CD4-positive, alpha-beta T cell treated with Interleukin-15 for 1 hour (primary cell): Measurements from ENCODE around the gene VRK1.
"Not testable (repeated sequence)": the region's sequence is repeated elsewhere in the genome, so short reads cannot be mapped to it uniquely, and the experiment has no call there.

ENCODE experiments used
- DNase-seq: peaks from one replicate; pipeline ENCODE4 v3.0.0-alpha.2; 2020

Gene VRK1

DNA sequence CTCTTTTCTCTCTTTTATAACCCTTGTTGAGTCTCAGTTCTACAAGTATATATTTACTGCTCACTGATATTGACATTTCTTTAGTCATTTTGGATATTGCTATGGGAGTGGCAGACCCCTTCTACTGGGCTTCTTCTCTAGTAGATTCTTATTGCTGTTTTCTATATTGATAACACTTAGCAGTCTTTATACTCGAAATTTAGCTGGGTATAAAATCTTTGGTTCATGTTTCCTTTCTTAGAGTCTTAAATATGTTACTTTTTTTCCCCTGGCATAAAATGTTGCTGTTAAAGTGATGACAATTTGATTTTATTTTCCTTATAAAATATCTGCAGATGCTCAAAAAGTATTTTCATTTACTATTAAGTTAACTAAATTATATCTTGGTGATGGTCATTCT, 32.6 kb downstream of the VRK1 start:
- no peak for DNase-seq

GRCh38 chr14:96830946-96831345, 33.8 kb downstream of the VRK1 start:
- no peak for DNase-seq

DNA sequence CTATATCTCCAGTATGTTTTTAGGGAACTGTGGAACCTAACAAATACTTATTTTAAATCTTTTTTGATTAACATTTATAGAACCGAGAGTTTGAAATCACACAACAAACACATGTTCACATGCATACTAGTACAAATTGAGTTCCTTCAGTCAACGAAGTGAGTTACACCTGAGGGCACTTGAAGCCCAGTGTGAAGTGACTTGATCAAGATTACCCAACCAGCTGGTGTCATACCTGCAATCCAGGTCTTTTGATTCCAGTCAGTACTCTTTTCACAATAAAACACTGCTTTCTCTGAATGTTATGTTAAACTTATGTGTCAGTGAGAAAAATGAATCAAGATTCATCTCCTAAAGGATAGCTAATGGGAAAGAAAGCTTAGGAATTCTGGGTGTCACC, 35.2 kb downstream of the VRK1 start:
- DNase-seq = no peak

DNA sequence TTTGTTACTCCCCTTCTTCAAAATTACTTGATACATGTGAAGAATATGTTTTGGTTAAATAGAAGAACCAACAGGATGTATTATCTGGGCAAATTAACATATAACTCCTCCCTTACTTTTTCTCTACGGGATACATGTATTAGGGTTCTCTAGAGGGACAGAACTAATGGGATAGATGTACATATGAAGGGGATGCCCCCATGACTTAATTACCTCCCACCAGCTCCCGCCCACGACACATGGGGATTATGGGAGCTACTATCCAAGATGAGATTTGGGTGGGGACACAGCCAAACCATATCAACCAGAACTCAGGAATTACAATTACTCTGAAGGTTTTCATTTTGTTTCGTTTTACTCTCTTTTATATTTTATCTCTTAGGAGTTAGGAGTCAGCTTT, 41.3 kb downstream of the VRK1 start:
- no peak for DNase-seq

DNA sequence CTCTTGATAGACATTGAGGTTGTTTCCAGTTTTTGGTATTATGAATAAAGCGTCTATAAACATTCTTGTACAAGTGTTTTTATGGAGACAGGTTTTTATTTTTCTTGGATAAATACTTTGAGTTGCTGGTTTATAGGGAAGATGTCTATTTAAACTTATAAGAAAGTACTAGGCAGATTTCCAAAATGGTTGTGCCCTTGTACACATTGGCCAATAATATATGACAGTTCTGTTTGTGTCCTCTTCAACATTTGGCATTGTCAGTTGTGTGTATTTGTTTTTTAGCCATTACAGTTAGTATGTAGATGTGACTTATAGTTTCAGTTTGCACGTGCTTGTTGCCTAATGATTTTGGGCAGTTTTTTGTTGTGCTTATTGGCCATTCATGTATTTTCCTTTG, 42.1 kb downstream of the VRK1 start:
- DNase-seq = no peak

GRCh38 chr14:96843137-96843536, 46.0 kb downstream of the VRK1 start:
- DNase-seq = no peak

- no peak for DNase-seq
Observed at GRCh38 chr14:96844857-96845570, 47.8 kb downstream of the VRK1 start.

GRCh38 chr14:96847451-96847850, 50.3 kb downstream of the VRK1 start:
- no peak for DNase-seq

GRCh38 chr14:96848011-96848410, 50.8 kb downstream of the VRK1 start:
- no peak for DNase-seq

DNA sequence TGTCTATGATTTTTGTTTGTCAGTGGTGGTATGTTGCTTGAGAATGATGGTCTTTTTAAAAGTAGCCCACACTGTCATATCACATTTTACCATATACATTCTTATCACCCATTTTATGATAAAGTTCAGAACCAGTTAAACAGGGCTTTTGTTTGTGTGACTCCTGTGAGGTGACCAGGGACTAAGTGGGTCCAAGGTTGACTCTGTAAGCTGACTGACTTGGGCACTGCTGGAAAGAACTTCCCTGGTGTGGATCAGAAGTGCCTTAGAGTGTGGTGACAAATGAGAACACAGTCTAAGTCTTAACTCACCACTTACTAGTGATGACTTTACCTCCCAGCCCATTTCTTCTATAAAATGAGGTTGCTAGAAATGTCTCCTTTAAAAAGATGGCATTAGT, 52.6 kb downstream of the VRK1 start:
- no peak for DNase-seq

DNA sequence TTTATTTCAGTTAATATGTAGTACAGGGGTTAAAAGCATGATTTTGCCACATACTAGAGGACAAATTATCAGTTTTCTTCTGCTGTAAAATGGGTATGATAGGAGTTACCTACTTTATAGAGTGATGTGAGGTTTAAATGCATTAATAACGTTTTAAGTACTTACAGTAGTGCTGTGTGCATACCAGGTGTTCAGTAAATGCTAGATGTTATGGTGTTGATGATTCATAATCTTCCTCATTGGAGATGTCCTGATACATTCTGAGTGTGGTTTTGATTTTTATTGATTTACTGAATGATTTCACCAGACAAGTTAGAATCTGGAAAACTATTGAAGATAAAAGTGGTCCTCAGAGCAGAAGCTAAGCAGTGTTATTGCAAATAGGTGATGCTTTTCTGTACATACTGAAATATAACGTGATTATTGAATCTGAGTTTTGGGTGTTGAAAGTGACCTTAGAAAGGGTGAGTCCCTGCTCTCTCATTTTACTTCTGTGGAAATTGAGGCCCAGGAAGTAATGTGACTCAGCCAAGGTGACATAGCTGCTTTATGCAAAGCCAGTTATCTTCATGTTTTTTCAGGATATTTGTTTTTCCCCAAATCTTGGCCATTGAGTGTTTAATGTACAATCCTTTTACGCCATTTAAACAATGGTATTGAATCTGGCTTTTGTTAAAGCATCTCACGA, 54.7 kb downstream of the VRK1 start:
- no peak for DNase-seq

DNA sequence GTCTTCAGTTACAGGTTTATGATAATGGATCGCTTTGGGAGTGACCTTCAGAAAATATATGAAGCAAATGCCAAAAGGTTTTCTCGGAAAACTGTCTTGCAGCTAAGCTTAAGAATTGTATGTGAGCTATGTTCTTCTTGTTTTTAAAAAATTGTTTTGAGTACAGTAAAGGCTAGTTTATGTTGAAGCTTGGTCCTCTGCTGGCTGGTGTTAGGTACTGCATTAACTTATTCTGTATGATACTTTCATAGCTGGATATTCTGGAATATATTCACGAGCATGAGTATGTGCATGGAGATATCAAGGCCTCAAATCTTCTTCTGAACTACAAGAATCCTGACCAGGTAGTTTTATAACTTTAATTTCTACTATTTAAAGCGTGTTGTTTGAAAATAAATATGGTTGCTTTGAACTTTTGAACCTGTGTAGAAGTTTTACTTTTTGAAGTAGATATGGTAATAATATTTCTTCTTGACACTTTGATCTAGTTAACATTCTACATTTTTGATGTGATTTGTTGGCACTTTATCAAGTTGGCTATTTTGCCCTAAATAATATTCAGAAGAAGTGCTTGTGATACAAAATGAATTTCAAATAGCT, 55.7 kb downstream of the VRK1 start:
- DNase-seq = no peak

DNA sequence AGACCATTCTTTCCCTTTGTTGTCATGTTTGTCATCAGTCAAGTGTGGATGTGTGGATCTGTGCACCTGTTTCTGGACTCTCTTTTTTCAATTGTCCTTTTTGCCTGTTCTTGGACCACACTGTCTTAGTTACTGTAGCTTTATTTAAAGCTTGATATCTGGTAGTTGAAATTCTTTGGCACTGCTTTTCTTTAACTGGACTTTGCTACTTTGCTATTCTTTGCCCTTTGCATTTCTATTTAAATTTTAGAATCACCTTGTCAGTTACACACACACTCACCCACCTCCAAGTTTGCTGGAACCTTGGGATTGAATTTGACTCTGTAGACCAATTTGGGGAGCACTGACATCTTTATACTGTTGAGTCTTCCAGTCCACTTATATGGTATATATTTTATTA, 61.5 kb downstream of the VRK1 start:
- DNase-seq = no peak

DNA sequence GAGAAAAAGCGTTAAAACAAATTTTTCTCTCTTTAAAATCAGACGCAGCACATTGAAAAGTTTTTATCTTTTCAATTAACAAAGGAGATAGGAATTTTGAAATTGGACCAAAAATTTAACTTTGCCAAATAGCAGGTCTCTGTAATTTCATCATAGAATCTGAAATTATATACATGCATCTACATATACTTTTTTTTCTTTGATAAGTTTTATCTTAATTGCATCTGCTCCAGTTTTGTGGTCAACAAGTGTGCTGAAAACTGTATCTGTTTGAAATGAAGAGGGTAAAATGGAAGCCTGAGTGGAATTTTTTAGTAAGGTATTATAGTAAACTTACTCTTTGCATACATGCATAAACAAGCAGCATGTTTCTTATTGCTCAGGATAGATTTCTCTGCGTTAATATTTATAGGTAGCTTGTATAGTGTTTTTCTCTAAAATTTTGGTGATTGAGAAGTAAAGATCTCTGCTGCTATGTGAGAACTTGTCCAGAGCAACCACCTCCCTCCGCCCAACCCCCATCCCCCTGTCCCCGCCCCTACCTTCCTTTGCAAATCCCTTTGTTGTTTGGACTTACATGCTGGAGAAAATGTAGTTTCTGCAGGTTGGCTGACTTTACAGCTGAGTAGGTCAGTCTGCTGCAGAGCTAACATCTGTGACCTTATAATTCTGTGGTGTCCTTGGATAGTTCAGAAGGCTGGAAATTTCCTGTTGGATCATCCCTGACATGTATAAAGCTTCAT, 64.6 kb downstream of the VRK1 start:
- DNase-seq = no peak

DNA sequence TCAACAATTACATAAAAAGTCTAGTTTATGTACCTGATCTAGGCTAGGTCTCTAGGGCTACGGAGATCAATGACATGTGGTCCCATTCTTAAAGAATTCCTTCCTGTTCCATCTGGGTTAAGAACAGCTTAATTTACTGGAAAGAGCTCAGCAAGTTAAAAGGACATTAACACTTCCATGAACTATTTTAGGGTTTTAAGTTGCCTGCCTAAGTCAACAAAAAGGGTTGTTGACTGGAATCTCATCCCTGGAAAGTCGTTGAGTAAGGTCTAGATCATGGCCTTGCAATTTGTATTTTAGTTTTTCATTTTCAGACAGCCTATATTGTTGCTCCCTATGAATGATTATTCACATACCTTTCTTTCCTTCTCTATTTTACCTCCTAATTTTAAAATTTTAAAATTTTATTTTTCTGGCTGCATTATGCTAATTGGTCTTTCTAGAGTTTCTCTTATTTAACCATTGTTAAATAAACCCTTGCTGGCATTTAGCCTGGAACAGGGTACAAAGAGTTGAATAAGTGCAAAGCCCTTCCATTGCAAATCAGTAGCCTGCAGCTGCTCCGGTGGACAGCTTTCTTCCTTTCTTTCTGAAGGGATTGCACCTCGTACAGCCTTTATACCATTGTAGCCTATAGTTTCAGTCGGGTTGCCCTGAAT, 66.3 kb downstream of the VRK1 start:
- no peak for DNase-seq

DNA sequence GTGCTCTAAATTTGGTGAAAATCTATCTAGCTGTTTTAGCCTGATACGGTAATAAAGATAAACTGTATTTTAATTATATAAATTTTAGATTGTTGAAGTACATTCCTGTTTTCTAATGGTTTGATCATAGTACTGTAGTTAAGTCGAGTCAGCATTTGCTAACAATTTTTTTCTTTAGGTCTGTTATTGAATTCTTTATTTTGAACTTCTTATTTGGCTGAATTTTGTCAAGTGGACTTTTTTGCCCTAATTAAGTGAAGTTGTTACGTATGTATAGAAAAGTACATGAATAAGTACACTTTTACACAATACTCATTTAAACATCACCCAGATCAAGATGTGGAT, 66.8 kb downstream of the VRK1 start:
- DNase-seq = no peak

- no peak for DNase-seq
Observed at GRCh38 chr14:96867634-96868033, 70.5 kb downstream of the VRK1 start.

GRCh38 chr14:96874127-96874526, 76.9 kb downstream of the VRK1 start:
- DNase-seq = no peak

GRCh38 chr14:96876747-96877146, 79.6 kb downstream of the VRK1 start:
- no peak for DNase-seq

DNA sequence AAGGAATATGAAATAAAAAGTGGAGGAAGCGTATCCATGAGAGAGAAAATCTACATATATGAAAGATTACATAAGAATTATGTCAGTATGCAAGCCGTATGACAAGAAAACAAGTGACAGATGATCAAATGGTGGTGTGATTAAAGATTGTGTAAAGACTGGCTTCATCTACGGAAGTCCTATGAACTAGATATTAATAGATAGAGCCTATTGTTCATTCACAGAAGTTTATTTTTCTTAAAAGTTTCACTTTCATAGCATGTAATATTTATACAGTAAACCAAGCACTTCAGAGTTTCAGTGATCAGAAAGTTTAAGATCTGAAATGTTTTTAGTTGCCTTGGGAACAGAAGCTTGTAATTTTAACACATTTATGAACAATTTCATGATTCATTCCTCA, 84.5 kb downstream of the VRK1 start:
- DNase-seq = no peak

GRCh38 chr14:96883974-96884373, 86.8 kb downstream of the VRK1 start:
- DNase-seq = not testable (repeated sequence)

- DNase-seq = no peak
Observed at GRCh38 chr14:96888158-96888557, 91.0 kb downstream of the VRK1 start.

DNA sequence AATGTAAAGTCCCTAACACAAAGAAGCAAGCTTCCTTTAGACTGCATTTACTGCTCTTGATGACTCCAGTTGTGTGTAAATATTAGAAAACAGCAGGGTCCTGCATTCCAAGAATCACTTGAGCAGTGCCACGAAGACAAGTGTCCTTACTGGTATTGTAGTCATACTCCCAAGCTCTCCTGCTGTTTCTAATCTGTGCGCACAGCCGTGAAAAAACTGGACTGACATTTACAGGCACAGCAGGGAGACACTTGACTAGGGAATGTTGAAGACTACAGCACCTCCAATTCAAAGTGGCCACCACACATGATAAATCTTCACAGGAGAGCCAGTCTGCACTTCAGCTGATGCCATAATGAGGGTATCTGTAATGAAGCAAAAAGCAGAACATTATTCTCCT, 91.4 kb downstream of the VRK1 start:
- no peak for DNase-seq
